PC-3 (cell line): Measurements from ENCODE around the gene COX10. TPM values are rescaled to one million over a fixed set of nuclear protein-coding genes. Genes with fewer than 3 reads are reported as not detected.

Experiments
- ATAC-seq: fragments of 200-7000 bp; cut with Tn5 transposase; 2 replicates; pipeline ENCODE4 v1.9.1; 2020; ENCODE audit warnings: mild to moderate bottlenecking, moderate library complexity
- BruUV-seq: library from RNA; stranded (reverse); fragments of 400-500 nt; replicated peaks from 2 replicates; lab custom pipeline; 2021; lab: Mats Ljungman, UMichigan
- CTCF ChIA-PET: fragments of 300-600 bp; sonication (Branson Sonifier 250); formaldehyde crosslinking; loops from one replicate; lab custom pipeline; 2022; ENCODE audit warnings: antibody characterized with exemption; lab: Charles Lee
- POLR2A ChIA-PET: fragments of 300-600 bp; sonication (Branson Sonifier 250); formaldehyde crosslinking; loops from one replicate; lab custom pipeline; 2022; ENCODE audit warnings: antibody characterized with exemption; ENCODE audit not compliant: unreplicated experiment; lab: Charles Lee
- DNase-seq: peaks from one replicate; pipeline ENCODE4 v3.0.0-alpha.2; 2015
- H2AFZ ChIP-seq: fragments of 300-600 bp; sonication (generic); 2 replicates; pipeline ENCODE4 v1.6.0; 2016; ENCODE audit warnings: antibody characterized with exemption, low read length
- H3F3A ChIP-seq: fragments of 300-600 bp; sonication (generic); one replicate; pipeline ENCODE4 v1.6.0; 2017; ENCODE audit warnings: antibody characterized with exemption, low read length, control low read depth, mild to moderate bottlenecking; ENCODE audit not compliant: unreplicated experiment
- H3K27ac ChIP-seq: fragments of 300-600 bp; sonication (generic); 2 replicates; pipeline ENCODE4 v1.5.1; 2016; ENCODE audit warnings: mild to moderate bottlenecking, low read length
- H3K27me3 ChIP-seq: fragments of 300-600 bp; sonication (generic); 2 replicates; pipeline ENCODE4 v1.6.1; 2016; ENCODE audit warnings: low read length, mixed read lengths
- H3K36me3 ChIP-seq: fragments of 300-600 bp; sonication (generic); 2 replicates; pipeline ENCODE4 v1.6.1; 2016; ENCODE audit warnings: low read depth, mixed run types, low read length, mixed read lengths
- H3K4me1 ChIP-seq: fragments of 300-600 bp; sonication (generic); 2 replicates; pipeline ENCODE4 v1.5.1; 2016; ENCODE audit warnings: low read length; ENCODE audit not compliant: insufficient read depth
- H3K4me2 ChIP-seq: fragments of 300-600 bp; sonication (generic); 2 replicates; pipeline ENCODE4 v1.6.0; 2016; ENCODE audit warnings: low read length
- H3K4me3 ChIP-seq: fragments of 300-600 bp; sonication (generic); 2 replicates; pipeline ENCODE4 v1.5.1; 2016; ENCODE audit warnings: mild to moderate bottlenecking, low read length, mixed read lengths
- H3K79me2 ChIP-seq: fragments of 300-600 bp; sonication (generic); 2 replicates; pipeline ENCODE4 v1.6.1; 2017; ENCODE audit warnings: low read length, mixed read lengths
- H3K9ac ChIP-seq: fragments of 300-600 bp; sonication (generic); 2 replicates; pipeline ENCODE4 v1.6.0; 2016; ENCODE audit warnings: mild to moderate bottlenecking, low read length
- H3K9me2 ChIP-seq: fragments of 300-600 bp; sonication (generic); replicated peaks from 2 replicates; pipeline ENCODE4 v1.6.1; 2016; ENCODE audit warnings: mixed run types, low read length, mixed read lengths
- H3K9me3 ChIP-seq: fragments of 300-600 bp; sonication (generic); 2 replicates; pipeline ENCODE4 v1.6.1; 2016; ENCODE audit warnings: low read length, mixed read lengths
- H4K20me1 ChIP-seq: fragments of 300-600 bp; sonication (generic); 2 replicates; pipeline ENCODE4 v1.6.1; 2016; ENCODE audit warnings: low read length, mixed read lengths
- CTCF ChIP-seq: fragments of 300-600 bp; sonication (generic); conservative IDR thresholded peaks from 2 replicates; pipeline ENCODE4 v1.5.1; 2017; ENCODE audit warnings: antibody characterized with exemption, low read depth, mild to moderate bottlenecking, low read length
- EZH2 ChIP-seq: fragments of 300-600 bp; sonication (generic); IDR thresholded peaks from one replicate; pipeline ENCODE4 v1.6.1; 2017; ENCODE audit warnings: antibody characterized with exemption, mild to moderate bottlenecking, low read length; ENCODE audit not compliant: unreplicated experiment
- EZH2phosphoT487 ChIP-seq: fragments of 300-600 bp; sonication (generic); IDR thresholded peaks from 2 replicates; pipeline ENCODE4 v1.6.1; 2018; ENCODE audit warnings: mild to moderate bottlenecking, antibody characterized with exemption, low read length, borderline replicate concordance
- intact Hi-C: fragments of 100-400 bp; cut with micrococcal nuclease; formaldehyde crosslinking; loops from 2 replicates; pipeline ENCODE4 v1.9.0; 2023
- total RNA-seq: library from RNA; depleted of rRNA; stranded (reverse); fragments of >200 nt; gene quantifications from 2 replicates; pipeline ENCODE4 v1.2.3, GENCODE V29; 2014; rRNA removed

The COX10 gene
- total RNA-seq, 1 experiment from 2014 or later, result 34.7 TPM

GRCh38 chr17:14245629-14246028 is 176.3 kb downstream of the COX10 start:
- ATAC-seq (no peak), DNase-seq (no peak)
- BruUV-seq, result no TSS peak
- Histone ChIP-seq H3K4me2 (no peak overlapping the region), H3F3A (no peaks in the 10 kb centered on the region), H3K9ac (no peak overlapping the region), H3K79me2 (no peaks in the 10 kb centered on the region), H3K4me1 (no peaks in the 10 kb centered on the region), H3K9me2 (no peaks in the 10 kb centered on the region), H4K20me1 (no peaks in the 10 kb centered on the region), H3K27me3 (peaks cover 50% of the 10 kb centered on the region), H3K9me3 (no peaks in the 10 kb centered on the region), H3K36me3 (no peaks in the 10 kb centered on the region), H3K27ac (no peak overlapping the region), H2AFZ (no peak overlapping the region), H3K4me3 (no peak overlapping the region)
- POLR2A ChIA-PET, result no interaction called here
- TF ChIP-seq EZH2phosphoT487 (no peak), EZH2 (no peak), CTCF (no peak)
- CTCF ChIA-PET, result no interaction called here
- intact Hi-C loops, result no loop called here

Other genes with a start within 250 kb of the COX10 start
- gene CDRT15, start 167.4 kb downstream of the COX10 start, total RNA-seq, result not detected in 2 replicates
- 0.33 and 0.52 TPM in 2 replicates for gene HS3ST3B1, start 231.6 kb downstream of the COX10 start, total RNA-seq